H1 (cell line): ENCODE results near the gene CFAP107. TPM values are rescaled to one million over a fixed set of nuclear protein-coding genes. Genes with fewer than 3 reads are reported as not detected.

Experiments used
- CTCF ChIA-PET: fragments of 300-600 bp; sonication (Branson Sonifier 250); formaldehyde crosslinking; loops from one replicate; lab custom pipeline; 2021; ENCODE audit not compliant: partially characterized antibody; lab: Charles Lee
- POLR2A ChIA-PET: fragments of 300-600 bp; sonication (Branson Sonifier 250); formaldehyde crosslinking; loops from one replicate; lab custom pipeline; 2021; ENCODE audit warnings: inconsistent platforms; ENCODE audit not compliant: partially characterized antibody; lab: Charles Lee
- DNase-seq, 2 experiments: peaks; one replicate each; pipeline versions ENCODE4 v3.0.0 to v3.0.0-alpha.2; 2010 to 2022; ENCODE audit warnings: low spot score in 2 of 2, low read depth in 1 of 2, mixed read lengths in 1 of 2
- FAIRE-seq: peaks from 2 replicates; lab custom pipeline; 2011; peaks lifted over from hg19 to GRCh38; lab: Jason Lieb, UNC
- H2AFZ ChIP-seq: 2 replicates; pipeline ENCODE4 v1.8.1; 2012; ENCODE audit warnings: low read length, inconsistent platforms
- H2AK5ac ChIP-seq: 2 replicates; pipeline ENCODE4 v1.6.1; 2013; ENCODE audit warnings: low read depth, low read length
- H2BK120ac ChIP-seq: replicated peaks from 2 replicates; pipeline ENCODE3; 2013; ENCODE audit warnings: low read depth, low read length, inconsistent platforms
- H2BK12ac ChIP-seq: 2 replicates; pipeline ENCODE4 v1.6.1; 2013; ENCODE audit warnings: low read depth, low read length
- H2BK15ac ChIP-seq: 2 replicates; pipeline ENCODE4 v1.6.1; 2013; ENCODE audit warnings: low read length
- H2BK20ac ChIP-seq: 2 replicates; pipeline ENCODE4 v1.6.1; 2013; ENCODE audit warnings: low read length
- H2BK5ac ChIP-seq: 2 replicates; pipeline ENCODE4 v1.6.1; 2013; ENCODE audit warnings: low read depth, low read length
- H3K14ac ChIP-seq: 2 replicates; pipeline ENCODE4 v1.6.1; 2013; ENCODE audit warnings: inconsistent platforms; ENCODE audit not compliant: insufficient read length
- H3K18ac ChIP-seq: 2 replicates; pipeline ENCODE4 v1.6.1; 2013; ENCODE audit warnings: low read length; ENCODE audit errors: extremely low read depth
- H3K23ac ChIP-seq: 2 replicates; pipeline ENCODE4 v1.6.1; 2013; ENCODE audit warnings: inconsistent platforms; ENCODE audit not compliant: insufficient read length
- H3K23me2 ChIP-seq: 2 replicates; pipeline ENCODE4 v1.6.1; 2013; ENCODE audit warnings: low read depth, low read length
- H3K27ac ChIP-seq: 2 replicates; pipeline ENCODE4 v1.6.1; 2011; ENCODE audit warnings: low read depth, low read length, inconsistent platforms
- H3K27me3 ChIP-seq, 4 experiments: replicated peaks in 1 of 4; 1 replicate in 1 of 4; 2 replicates in 3 of 4; pipeline versions ENCODE4 v1.6.1 to v1.8.1; 2011 to 2013; ENCODE audit warnings: low read length in 3 of 4, mild to moderate bottlenecking in 3 of 4, inconsistent platforms in 2 of 4, mixed read lengths in 2 of 4, moderate library complexity in 1 of 4; ENCODE audit not compliant: control insufficient read depth in 3 of 4, insufficient read depth in 3 of 4; ENCODE audit errors: extremely low read depth in 1 of 4
- H3K36me3 ChIP-seq, 4 experiments: 2 replicates each; pipeline versions ENCODE4 v1.6.1 to v1.8.1; 2011 to 2013; ENCODE audit warnings: mild to moderate bottlenecking in 4 of 4, low read length in 3 of 4, moderate library complexity in 2 of 4, control low read depth in 1 of 4, inconsistent platforms in 1 of 4; ENCODE audit not compliant: insufficient read depth in 4 of 4, control insufficient read depth in 2 of 4
- H3K4ac ChIP-seq: replicated peaks from 2 replicates; pipeline ENCODE3; 2013; ENCODE audit warnings: low read length, low read depth, mixed read lengths, inconsistent platforms; ENCODE audit not compliant: insufficient read length
- H3K4me1 ChIP-seq, 4 experiments: replicated peaks in 1 of 4; 1 replicate in 1 of 4; 2 replicates in 3 of 4; pipeline versions ENCODE4 v1.6.1 to v1.8.1; 2011 to 2013; ENCODE audit warnings: low read length in 3 of 4, inconsistent platforms in 2 of 4, mixed read lengths in 1 of 4; ENCODE audit not compliant: insufficient read depth in 4 of 4, control insufficient read depth in 3 of 4
- H3K4me2 ChIP-seq, 2 experiments: 2 replicates each; pipeline versions ENCODE4 v1.6.1 to v1.8.1; 2011 to 2013; ENCODE audit warnings: low read depth in 2 of 2, low read length in 2 of 2, control low read depth in 1 of 2, inconsistent platforms in 1 of 2, mild to moderate bottlenecking in 1 of 2; ENCODE audit not compliant: insufficient read depth in 1 of 2
- H3K4me3 ChIP-seq, 4 experiments: fragments of 200-600, 300-600 bp in 1 of 4; sonication (generic), shearing (Covaris generic), sonication (Bioruptor Twin) in 1 of 4; 2 replicates each; pipeline versions ENCODE4 v1.5.1 to v1.8.1; 2011 to 2016; ENCODE audit warnings: low read length in 4 of 4, low read depth in 3 of 4, control low read depth in 2 of 4, inconsistent platforms in 2 of 4, mild to moderate bottlenecking in 2 of 4, mixed read lengths in 1 of 4, moderate library complexity in 1 of 4; ENCODE audit not compliant: insufficient read depth in 2 of 4; ENCODE audit errors: extremely low read depth in 1 of 4
- H3K56ac ChIP-seq: replicated peaks from 2 replicates; pipeline ENCODE3; 2013; ENCODE audit warnings: low read depth, mild to moderate bottlenecking, mixed read lengths, low read length, inconsistent platforms; ENCODE audit not compliant: insufficient read length
- H3K79me1 ChIP-seq: 2 replicates; pipeline ENCODE4 v1.6.1; 2013; ENCODE audit warnings: low read depth, low read length, control low read depth
- H3K79me2 ChIP-seq, 2 experiments: 2 replicates each; pipeline versions ENCODE4 v1.6.1 to v1.8.1; 2012 to 2013; ENCODE audit warnings: low read length in 2 of 2, mild to moderate bottlenecking in 2 of 2, inconsistent platforms in 1 of 2; ENCODE audit not compliant: insufficient read depth in 2 of 2, control insufficient read depth in 1 of 2
- H3K9ac ChIP-seq, 4 experiments: replicated peaks in 1 of 4; 1 replicate in 1 of 4; 2 replicates in 3 of 4; pipeline versions ENCODE4 v1.6.1 to v1.8.1; 2011 to 2013; ENCODE audit warnings: low read depth in 3 of 4, low read length in 3 of 4, control low read depth in 2 of 4, mild to moderate bottlenecking in 2 of 4, moderate library complexity in 2 of 4, inconsistent platforms in 1 of 4; ENCODE audit errors: extremely low read depth in 1 of 4
- H3K9me3 ChIP-seq, 2 experiments: 2 replicates each; pipeline versions ENCODE4 v1.6.1 to v1.8.1; 2012 to 2013; ENCODE audit warnings: mild to moderate bottlenecking in 2 of 2, moderate library complexity in 2 of 2, control low read depth in 1 of 2, inconsistent platforms in 1 of 2, low read depth in 1 of 2, low read length in 1 of 2, mixed read lengths in 1 of 2; ENCODE audit not compliant: insufficient read depth in 2 of 2
- H4K20me1 ChIP-seq, 2 experiments: replicated peaks in 1 of 2; 2 replicates each; pipeline versions ENCODE3 to v1.8.1; 2011 to 2013; ENCODE audit warnings: inconsistent platforms in 2 of 2, low read length in 2 of 2, mild to moderate bottlenecking in 1 of 2; ENCODE audit not compliant: insufficient read depth in 2 of 2, control insufficient read depth in 1 of 2
- H4K5ac ChIP-seq: 2 replicates; pipeline ENCODE4 v1.6.1; 2013; ENCODE audit warnings: low read length, low read depth, mixed read lengths, inconsistent platforms; ENCODE audit not compliant: insufficient read length
- H4K8ac ChIP-seq: 2 replicates; pipeline ENCODE4 v1.8.0; 2013; ENCODE audit warnings: mild to moderate bottlenecking, moderate library complexity, low read length, inconsistent platforms; ENCODE audit not compliant: insufficient read depth; ENCODE audit errors: extremely low read depth
- H4K91ac ChIP-seq: replicated peaks from 2 replicates; pipeline ENCODE3; 2013; ENCODE audit warnings: low read length, mixed read lengths, inconsistent platforms; ENCODE audit not compliant: insufficient read length
- CEBPB ChIP-seq: IDR thresholded peaks from 2 replicates; pipeline ENCODE4 v1.6.1; 2012; ENCODE audit warnings: low read depth, low read length
- CHD1 ChIP-seq: IDR thresholded peaks from 2 replicates; pipeline ENCODE4 v1.6.1; 2012; ENCODE audit warnings: low read depth, low read length, improper control_type of control experiment
- POLR2A ChIP-seq, 2 experiments: IDR thresholded peaks; 1 replicate in 1 of 2; 2 replicates in 1 of 2; pipeline ENCODE4 v1.6.1; 2011; ENCODE audit warnings: low read depth in 2 of 2, low read length in 2 of 2, mild to moderate bottlenecking in 2 of 2; ENCODE audit errors: control extremely low read depth in 1 of 2
- YY1 ChIP-seq: IDR thresholded peaks from 2 replicates; pipeline ENCODE4 v1.6.1; 2011; ENCODE audit warnings: low read depth, mild to moderate bottlenecking, low read length
- WGBS, 2 experiments: shearing (Covaris generic) in 1 of 2; methylation state at CpG; one replicate each; pipeline versions ENCODE4 v1.1.6 to v1.1.7; 2013 to 2015; ENCODE audit warnings: low lambda C conversion rate in 2 of 2, mixed read lengths in 2 of 2, inconsistent platforms in 1 of 2, low coverage in 1 of 2, missing lambda C conversion rate in 1 of 2; ENCODE audit not compliant: insufficient replicate concordance in 2 of 2, insufficient coverage in 1 of 2, insufficient read length in 1 of 2; ENCODE audit errors: extremely low coverage in 1 of 2, missing lambda C conversion rate in 1 of 2; 5-methylcytosine and 5-hydroxymethylcytosine counted together
- polyA plus RNA-seq, 7 experiments: library from polyadenylated mRNA; depleted of rRNA in 3 of 7; stranded (reverse) in 5 of 7; unstranded in 2 of 7; fragments of >200 nt in 5 of 7; fragments of 200-250 nt in 2 of 7; gene quantifications; 1 replicate in 5 of 7; 2 replicates in 1 of 7; 4 replicates in 1 of 7; pipeline versions ENCODE4 v1.2.1 to v1.2.3, GENCODE V29; 2011 to 2013; ENCODE audit warnings: missing spikeins in 2 of 7, mixed read lengths in 2 of 7
- total RNA-seq: library from RNA; stranded (reverse); fragmentation: NEBNext Ultra II Directional; extraction: Animal tissue kit (Norgen Biotek cat#: 25700); gene quantifications from 2 replicates; pipeline ENCODE4 v1.2.1, GENCODE V29; 2021
- TF ChIP-seq, protein P1 (sequence below): IDR thresholded peaks from 2 replicates; pipeline ENCODE4 v1.6.1; 2012; ENCODE audit warnings: low read length, inconsistent platforms

The CFAP107 gene
- total and polyA plus RNA-seq, 2 of the 8 experiments (the other 6 are each of a cell fraction or from before 2014, with no cell fraction given), result 0.23 TPM; not detected in 1

- Histone ChIP-seq H2AK5ac (no peak overlapping the region), H4K20me1 (no peaks in the 10 kb centered on the region), H3K4me3 (no peak overlapping the region), H4K8ac (no peak overlapping the region), H3K23me2 (no peaks in the 10 kb centered on the region), H2BK120ac (no peak overlapping the region), H3K79me1 (no peaks in the 10 kb centered on the region), H2AFZ (no peak overlapping the region), H3K36me3 (no peaks in the 10 kb centered on the region; a peak in 1 of 8 replicates), H3K9ac (no peak overlapping the region), H3K9me3 (no peaks in the 10 kb centered on the region), H3K4me1 (no peaks in the 10 kb centered on the region), H3K18ac (no peak overlapping the region), H3K27me3 (no peaks in the 10 kb centered on the region), H3K14ac (no peak overlapping the region), H3K56ac (no peak overlapping the region), H2BK20ac (no peak overlapping the region), H3K23ac (no peak overlapping the region), H2BK5ac (no peak overlapping the region), H3K27ac (no peak overlapping the region), H2BK12ac (no peak overlapping the region), H3K4me2 (no peak overlapping the region), H4K5ac (no peak overlapping the region), H2BK15ac (no peak overlapping the region), H3K4ac (no peak overlapping the region), H4K91ac (no peak overlapping the region), H3K79me2 (no peaks in the 10 kb centered on the region)
- DNase-seq, result no peak
- ChIA-PET CTCF (interaction anchor here (0.6 to 1.8 kb wide), 5 partner anchors 10 to 739 kb away, joined by 3 to 5 read pairs (median 3); no protein-coding TSS in a partner anchor), POLR2A (no interaction called here)
- FAIRE-seq, result no peak
- TF ChIP-seq POLR2A (IDR thresholded peaks at IDR 0.05; ENCODE audit: control extremely low read depth in 1 of 2, low read depth in 2 of 2, low read length in 2 of 2), result no peak
- TF ChIP-seq CHD1, result no peak
- TF ChIP-seq YY1, result no peak
- TF ChIP-seq, protein P1, sequence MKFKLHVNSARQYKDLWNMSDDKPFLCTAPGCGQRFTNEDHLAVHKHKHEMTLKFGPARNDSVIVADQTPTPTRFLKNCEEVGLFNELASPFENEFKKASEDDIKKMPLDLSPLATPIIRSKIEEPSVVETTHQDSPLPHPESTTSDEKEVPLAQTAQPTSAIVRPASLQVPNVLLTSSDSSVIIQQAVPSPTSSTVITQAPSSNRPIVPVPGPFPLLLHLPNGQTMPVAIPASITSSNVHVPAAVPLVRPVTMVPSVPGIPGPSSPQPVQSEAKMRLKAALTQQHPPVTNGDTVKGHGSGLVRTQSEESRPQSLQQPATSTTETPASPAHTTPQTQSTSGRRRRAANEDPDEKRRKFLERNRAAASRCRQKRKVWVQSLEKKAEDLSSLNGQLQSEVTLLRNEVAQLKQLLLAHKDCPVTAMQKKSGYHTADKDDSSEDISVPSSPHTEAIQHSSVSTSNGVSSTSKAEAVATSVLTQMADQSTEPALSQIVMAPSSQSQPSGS, result no peak
- TF ChIP-seq CEBPB, result no peak
- WGBS, 2 experiments, result 79% methylated on average over 8 of the region's 8 CpGs; no CpG with 5 or more reads in 1 of the 2 experiments
These were observed 29.4 kb downstream of the CFAP107 start for GRCh38 chr1:12775443-12775842.
